Middle frontal gyrus (tissue), 1 donor: ENCODE results near the gene ARHGAP26.

Experiments used
- DNase-seq: peaks from one replicate; pipeline ENCODE4 v3.0.0-alpha.2; 2015; ENCODE audit warnings: low spot score; ENCODE audit errors: extremely low spot score

The ARHGAP26 gene

DNA sequence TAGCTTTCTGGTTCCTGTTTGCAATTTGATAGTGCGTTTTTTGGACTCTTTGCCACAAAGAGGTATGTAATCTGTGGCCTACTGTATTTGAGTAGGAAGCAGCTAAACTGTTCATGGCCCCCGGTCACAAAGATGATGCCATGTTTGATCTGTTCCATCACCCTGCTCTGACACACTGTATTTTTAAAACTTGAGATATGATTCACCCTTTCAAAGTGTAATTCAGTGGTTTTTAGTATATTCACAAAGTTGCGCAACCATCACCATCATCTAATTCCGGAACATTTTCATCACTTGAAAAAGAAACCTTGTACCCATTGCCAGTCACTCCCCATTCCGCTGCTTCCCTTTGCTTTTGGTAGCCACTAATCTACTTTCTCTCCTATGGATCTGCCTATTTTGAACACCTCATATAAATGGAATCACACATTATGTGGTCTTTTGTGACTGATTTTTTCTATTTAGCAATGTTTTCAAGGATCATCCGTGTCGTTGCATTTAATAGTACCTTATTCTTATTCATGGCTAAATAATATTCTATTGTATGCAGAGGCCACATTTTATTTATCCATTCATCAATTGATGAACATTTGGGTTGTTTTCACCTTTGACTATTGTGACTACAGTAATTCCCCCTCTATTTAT, 491.7 kb downstream of the ARHGAP26 start:
- DNase-seq = no peak

DNA sequence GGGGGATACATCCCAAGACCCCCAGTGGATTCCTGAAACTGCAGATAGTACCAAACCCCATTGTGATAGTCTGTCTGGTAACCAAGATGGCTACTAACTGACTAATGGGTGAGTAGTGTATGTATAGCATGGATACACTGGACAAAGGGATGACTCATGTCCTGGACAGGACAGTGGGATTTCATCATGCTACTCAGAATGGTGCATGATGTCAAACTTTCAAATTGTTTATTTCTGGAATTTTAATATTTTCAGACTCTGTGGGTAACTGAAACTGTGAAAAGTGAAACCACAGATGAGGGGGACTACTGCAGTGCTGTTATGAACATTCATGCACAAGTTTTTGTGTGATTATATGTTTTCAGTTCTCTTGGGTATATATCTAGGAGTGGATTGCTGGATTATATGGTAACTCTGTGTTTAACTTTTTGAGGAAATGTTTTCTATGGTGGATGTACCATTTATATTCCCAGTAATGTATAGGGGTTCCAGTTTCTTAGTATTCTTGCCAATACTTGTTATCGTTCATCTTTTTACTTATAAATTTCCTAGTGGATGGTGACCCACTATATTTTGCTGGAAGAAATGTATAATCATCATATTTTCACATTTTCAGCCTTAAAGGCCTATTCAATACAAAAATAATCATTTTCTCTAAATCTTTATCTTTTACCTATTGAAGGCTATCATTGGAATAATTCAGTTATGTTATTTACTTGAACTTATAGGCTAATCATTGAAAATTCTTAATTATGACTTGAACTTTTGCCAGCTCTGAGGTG, 492.4 kb downstream of the ARHGAP26 start:
- no peak for DNase-seq

DNA sequence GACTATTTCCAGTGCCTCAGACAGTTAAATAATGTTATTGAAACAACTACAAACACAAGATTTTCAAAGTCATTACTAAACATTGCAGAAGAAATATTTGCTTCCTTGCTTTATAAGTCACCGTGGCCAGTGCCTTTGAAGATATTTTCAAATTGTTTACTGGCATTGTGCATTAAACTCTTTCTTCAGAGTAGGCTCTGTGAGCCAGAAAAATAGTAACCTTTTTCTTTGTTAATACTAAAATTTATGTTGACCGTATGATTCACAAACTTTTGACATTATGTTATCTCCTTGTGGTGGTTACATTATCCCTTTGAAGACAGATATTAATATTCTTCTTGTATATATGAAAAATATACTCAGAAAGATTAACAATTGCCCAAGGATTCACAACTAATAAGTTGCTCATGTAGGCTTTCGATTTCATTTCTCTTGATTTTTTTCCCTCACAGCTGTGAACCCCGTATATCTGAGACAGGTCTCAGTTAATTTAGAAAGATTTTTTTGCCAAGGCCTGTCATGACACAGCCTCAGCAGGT, 493.2 kb downstream of the ARHGAP26 start:
- DNase-seq = no peak

DNA sequence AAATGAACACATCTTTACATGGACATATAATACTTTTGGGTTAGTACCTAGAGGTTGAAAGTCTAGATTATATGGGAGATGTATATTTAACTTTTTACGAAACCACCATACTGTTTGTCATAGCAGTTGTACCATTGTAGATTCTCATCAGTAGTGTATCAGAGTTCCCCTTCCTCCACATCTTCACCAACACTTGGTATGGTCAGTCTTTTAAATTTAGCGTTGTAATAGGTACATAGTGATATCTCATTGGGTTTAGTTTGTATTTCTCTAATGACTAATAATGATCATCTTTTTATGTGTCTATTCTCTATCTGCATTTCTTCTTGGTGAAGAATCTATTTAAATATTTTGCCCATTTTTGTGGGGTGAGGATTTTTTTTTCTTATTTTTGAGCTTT, 495.8 kb downstream of the ARHGAP26 start:
- no peak for DNase-seq

DNA sequence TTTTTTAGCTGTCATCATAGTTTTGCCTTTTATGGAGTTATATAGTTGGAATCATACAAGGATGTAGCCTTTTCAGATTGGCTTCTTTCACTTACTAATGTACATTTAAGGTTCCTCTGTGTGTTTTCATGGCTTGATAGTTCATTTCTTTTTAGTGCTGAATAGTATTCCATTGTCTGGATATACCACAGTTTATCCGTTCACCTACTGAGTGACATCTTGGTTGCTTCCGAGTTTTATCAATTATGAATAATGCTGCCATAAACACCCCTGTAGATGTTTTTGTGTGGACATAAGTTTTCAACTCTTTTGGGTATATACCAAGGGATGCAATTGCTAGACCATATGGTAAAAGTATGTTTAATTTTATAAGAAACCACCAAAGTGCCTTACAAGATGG, 497.0 kb downstream of the ARHGAP26 start:
- no peak for DNase-seq

DNA sequence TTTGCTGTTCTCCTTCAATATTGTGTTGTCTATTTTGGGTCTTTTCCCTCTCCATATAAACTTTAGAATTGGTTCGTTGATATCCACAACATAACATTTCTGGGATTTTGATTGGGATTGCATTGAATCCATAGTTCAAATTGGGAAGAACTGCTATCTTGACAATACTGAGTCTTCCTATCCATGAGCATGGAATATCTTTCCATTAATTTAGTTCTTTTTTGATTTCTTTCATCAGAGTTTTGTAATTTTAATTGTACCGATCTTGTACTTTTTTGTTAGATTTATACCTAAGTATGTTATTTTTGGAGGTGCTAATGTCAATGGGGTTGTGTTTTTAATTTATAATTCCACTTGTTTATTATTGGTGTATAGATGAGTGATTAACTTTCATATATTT, 498.2 kb downstream of the ARHGAP26 start:
- DNase-seq = no peak

DNA sequence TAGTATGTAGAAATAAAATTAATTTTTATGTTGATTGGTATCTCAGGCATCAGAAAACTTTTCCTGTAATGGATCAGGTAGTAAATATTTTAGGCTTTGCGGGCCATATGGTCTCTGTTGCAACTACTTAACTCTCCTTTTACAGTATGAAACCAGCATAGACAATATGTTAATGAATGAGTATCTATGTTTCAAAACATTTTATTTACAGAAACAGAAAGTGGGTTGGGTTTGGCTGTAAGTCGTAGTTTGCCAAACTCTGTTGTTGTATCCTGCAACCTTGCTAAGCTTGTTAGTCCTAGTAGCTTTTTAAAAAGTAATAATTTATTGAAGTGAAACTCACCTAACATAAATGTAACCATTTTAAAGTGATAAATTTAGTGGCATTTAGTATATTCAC, 501.3 kb downstream of the ARHGAP26 start:
- no peak for DNase-seq

DNA sequence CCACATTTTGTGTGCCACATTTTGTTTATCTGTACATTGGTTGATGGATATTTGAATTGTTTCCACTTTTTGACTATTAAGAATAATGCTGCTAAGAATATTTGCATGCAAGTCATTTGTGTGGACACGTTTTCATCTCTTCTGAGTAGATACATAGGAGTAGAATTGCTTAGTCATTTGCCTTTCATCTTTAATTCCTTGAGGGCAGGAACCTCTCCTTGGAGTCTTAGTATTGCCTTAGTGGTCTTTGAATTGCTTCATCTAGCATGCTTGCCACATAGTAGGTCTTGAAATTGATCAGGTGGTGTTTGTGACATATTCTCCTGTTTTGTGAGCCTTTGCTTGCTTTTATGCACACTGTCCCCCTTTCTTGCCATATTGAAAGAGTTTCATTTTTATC, 504.8 kb downstream of the ARHGAP26 start:
- DNase-seq = no peak

DNA sequence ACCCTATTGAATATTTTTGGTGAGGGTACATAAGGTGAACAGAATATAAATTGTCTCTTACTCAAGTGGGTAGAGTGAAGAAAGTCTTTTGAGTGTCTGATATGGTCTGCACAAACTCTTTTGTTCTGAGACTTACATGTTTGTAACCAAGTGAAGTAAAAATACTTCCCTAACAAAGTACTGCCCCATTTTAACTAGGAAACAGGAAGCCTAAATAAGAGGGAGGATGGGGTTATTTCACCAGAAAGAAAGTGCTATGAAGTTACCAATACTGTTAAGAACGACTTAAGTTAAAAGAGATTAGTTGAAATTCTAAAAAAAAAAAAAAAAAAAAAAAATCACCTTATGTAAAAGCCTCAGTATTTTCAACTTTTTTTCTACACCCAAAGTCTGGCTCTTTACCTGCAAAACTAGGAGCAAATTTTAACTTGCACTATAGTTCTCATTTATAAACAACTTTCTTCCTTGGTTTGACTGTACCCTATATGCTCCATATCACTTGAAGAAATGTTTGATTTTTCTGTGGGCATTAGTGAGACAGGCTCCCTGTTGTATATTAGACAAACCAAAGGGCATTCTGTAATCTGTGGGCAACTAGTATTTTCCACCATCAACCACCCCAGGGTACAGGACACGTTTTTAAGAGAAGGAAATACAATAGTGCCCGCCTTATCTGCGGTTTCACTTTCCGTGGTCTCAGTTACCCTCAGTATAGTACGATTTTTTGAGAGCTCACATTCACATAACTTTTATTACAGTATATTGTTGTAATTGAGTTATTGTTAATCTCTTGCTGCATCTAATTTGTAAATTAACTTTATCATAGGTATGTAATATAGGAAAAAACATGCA, 505.6 kb downstream of the ARHGAP26 start:
- DNase-seq = no peak

DNA sequence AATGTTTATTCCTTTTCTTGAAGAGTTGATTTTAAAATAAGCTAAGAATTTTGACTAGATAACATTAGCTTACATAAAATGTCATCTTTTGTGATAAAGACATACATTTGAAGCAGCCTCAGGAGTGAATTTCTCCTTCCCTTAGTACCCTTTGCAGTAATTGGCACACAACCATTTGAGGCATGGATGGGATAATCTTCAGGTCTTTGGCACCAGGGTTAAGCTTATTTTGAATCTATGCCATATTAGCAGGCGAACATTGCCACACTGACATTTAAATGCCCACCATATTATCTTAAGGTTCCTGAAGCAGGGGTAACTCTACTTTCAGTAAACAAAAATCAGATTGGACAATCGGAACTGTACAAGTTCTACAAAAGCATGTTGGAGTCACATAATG, 507.4 kb downstream of the ARHGAP26 start:
- no peak for DNase-seq
